ENCODE results near the gene NRXN3.

GRCh38 chr14:79732911-79733655 is 1562.9 kb downstream of the NRXN3 start:
- no peak for TF ChIP-seq CTCF (IDR thresholded peaks at IDR 0.05; ENCODE audit: low read length)
- no peak for TF ChIP-seq EZH2 (IDR thresholded peaks at IDR 0.05; ENCODE audit: borderline replicate concordance, low read length)

Data from OCI-LY1 (cell line).